Measurements from ENCODE around the gene NFASC. TPM values are rescaled to one million over a fixed set of nuclear protein-coding genes. Genes with fewer than 3 reads are reported as not detected.

Gene NFASC
- total RNA-seq, 1 experiment from 2014 or later: 1.6 TPM

- Histone ChIP-seq H3K9me2 (replicated peaks; ENCODE audit: low read length) (no peaks in the 10 kb centered on the region), H3K79me2 (ENCODE audit: low read length) (no peaks in the 10 kb centered on the region), H4K20me1 (ENCODE audit: low read length) (no peaks in the 10 kb centered on the region), H3K9me3 (ENCODE audit: low read length) (no peaks in the 10 kb centered on the region), H3K4me2 (ENCODE audit: low read length) (no peak overlapping the region), H3K4me3 (ENCODE audit: low read length) (no peak overlapping the region), H2AFZ (ENCODE audit: low read length) (no peak overlapping the region), H3F3A (ENCODE audit: low read length, unreplicated experiment) (no peaks in the 10 kb centered on the region), H3K36me3 (ENCODE audit: low read depth, low read length) (no peaks in the 10 kb centered on the region), H3K27me3 (ENCODE audit: low read length) (peaks cover 75% of the 10 kb centered on the region), H3K27ac (ENCODE audit: low read length) (no peak overlapping the region), H3K4me1 (ENCODE audit: insufficient read depth, low read length) (no peaks in the 10 kb centered on the region), H3K9ac (ENCODE audit: low read length) (no peak overlapping the region)
- TF ChIP-seq EZH2 (IDR thresholded peaks at IDR 0.05; ENCODE audit: low read length, unreplicated experiment): no peak
- TF ChIP-seq, protein P1, sequence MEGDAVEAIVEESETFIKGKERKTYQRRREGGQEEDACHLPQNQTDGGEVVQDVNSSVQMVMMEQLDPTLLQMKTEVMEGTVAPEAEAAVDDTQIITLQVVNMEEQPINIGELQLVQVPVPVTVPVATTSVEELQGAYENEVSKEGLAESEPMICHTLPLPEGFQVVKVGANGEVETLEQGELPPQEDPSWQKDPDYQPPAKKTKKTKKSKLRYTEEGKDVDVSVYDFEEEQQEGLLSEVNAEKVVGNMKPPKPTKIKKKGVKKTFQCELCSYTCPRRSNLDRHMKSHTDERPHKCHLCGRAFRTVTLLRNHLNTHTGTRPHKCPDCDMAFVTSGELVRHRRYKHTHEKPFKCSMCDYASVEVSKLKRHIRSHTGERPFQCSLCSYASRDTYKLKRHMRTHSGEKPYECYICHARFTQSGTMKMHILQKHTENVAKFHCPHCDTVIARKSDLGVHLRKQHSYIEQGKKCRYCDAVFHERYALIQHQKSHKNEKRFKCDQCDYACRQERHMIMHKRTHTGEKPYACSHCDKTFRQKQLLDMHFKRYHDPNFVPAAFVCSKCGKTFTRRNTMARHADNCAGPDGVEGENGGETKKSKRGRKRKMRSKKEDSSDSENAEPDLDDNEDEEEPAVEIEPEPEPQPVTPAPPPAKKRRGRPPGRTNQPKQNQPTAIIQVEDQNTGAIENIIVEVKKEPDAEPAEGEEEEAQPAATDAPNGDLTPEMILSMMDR (conservative IDR thresholded peaks at IDR 0.05; ENCODE audit: low read depth, low read length): no peak
- TF ChIP-seq EZH2phosphoT487 (IDR thresholded peaks at IDR 0.05; ENCODE audit: borderline replicate concordance, low read length): no peak
- DNase-seq (no peak), ATAC-seq (no peak)
- intact Hi-C loops (cut with micrococcal nuclease): no loop called here
- POLR2A ChIA-PET (ENCODE audit: unreplicated experiment): no interaction called here
- no TSS peak for BruUV-seq (replicated peaks)
- CTCF ChIA-PET: no interaction called here
Measured at GRCh38 chr1:204980840-204981405, 110.3 kb downstream of the NFASC start.

- Histone ChIP-seq H3K9ac (ENCODE audit: low read length) (no peak overlapping the region), H3K27ac (ENCODE audit: low read length) (no peak overlapping the region), H3K4me1 (ENCODE audit: insufficient read depth, low read length) (no peaks in the 10 kb centered on the region), H3K9me3 (ENCODE audit: low read length) (no peaks in the 10 kb centered on the region), H3K4me3 (ENCODE audit: low read length) (no peak overlapping the region), H3K36me3 (ENCODE audit: low read depth, low read length) (no peaks in the 10 kb centered on the region), H3K27me3 (ENCODE audit: low read length) (peaks cover 96% of the 10 kb centered on the region), H4K20me1 (ENCODE audit: low read length) (no peaks in the 10 kb centered on the region), H3F3A (ENCODE audit: low read length, unreplicated experiment) (no peaks in the 10 kb centered on the region), H2AFZ (ENCODE audit: low read length) (no peak overlapping the region), H3K79me2 (ENCODE audit: low read length) (no peaks in the 10 kb centered on the region), H3K9me2 (replicated peaks; ENCODE audit: low read length) (no peaks in the 10 kb centered on the region), H3K4me2 (ENCODE audit: low read length) (no peak overlapping the region)
- ATAC-seq (no peak), DNase-seq (no peak)
- intact Hi-C loops (cut with micrococcal nuclease): no loop called here
- BruUV-seq (replicated peaks): no TSS peak
- ChIA-PET CTCF (no interaction called here), POLR2A (ENCODE audit: unreplicated experiment) (no interaction called here)
- TF ChIP-seq EZH2phosphoT487 (IDR thresholded peaks at IDR 0.05; ENCODE audit: borderline replicate concordance, low read length) (no peak), EZH2 (IDR thresholded peaks at IDR 0.05; ENCODE audit: low read length, unreplicated experiment) (no peak)
- TF ChIP-seq, protein P1 (conservative IDR thresholded peaks at IDR 0.05; ENCODE audit: low read depth, low read length): no peak
Measured at GRCh38 chr1:204983136-204983535, 112.5 kb downstream of the NFASC start.

DNA sequence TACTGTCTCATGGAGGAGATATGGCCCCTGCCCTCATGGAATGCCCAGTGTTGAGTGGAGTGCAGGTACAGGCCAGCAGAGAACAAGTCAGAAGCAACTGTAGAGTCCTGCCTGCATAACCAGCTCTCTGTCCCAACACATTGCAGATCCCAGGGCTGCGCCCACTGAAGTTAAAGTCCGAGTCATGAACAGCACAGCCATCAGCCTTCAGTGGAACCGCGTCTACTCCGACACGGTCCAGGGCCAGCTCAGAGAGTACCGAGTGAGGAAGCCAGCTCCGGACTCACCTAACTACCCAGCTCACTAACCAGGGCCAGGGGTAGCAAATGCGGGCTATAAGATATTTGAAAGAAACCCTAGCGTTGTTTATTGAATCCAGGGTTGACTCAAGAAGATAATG is 113.2 kb downstream of the NFASC start:
- ATAC-seq (no peak), DNase-seq (no peak)
- intact Hi-C loops (cut with micrococcal nuclease): no loop called here
- H3K4me1 ChIP-seq (ENCODE audit: insufficient read depth, low read length): no peaks in the 10 kb centered on the region
- no peak overlapping the region for H3K9ac ChIP-seq (ENCODE audit: low read length)
- no peaks in the 10 kb centered on the region for H3K9me2 ChIP-seq (replicated peaks; ENCODE audit: low read length)
- H3F3A ChIP-seq (ENCODE audit: low read length, unreplicated experiment): no peaks in the 10 kb centered on the region
- TF ChIP-seq, protein P1 (conservative IDR thresholded peaks at IDR 0.05; ENCODE audit: low read depth, low read length): no peak
- no peak for TF ChIP-seq EZH2phosphoT487 (IDR thresholded peaks at IDR 0.05; ENCODE audit: borderline replicate concordance, low read length)
- TF ChIP-seq EZH2 (IDR thresholded peaks at IDR 0.05; ENCODE audit: low read length, unreplicated experiment): no peak
- H3K9me3 ChIP-seq (ENCODE audit: low read length): no peaks in the 10 kb centered on the region
- no peak overlapping the region for H3K4me3 ChIP-seq (ENCODE audit: low read length)
- H4K20me1 ChIP-seq (ENCODE audit: low read length): no peaks in the 10 kb centered on the region
- peaks cover 95% of the 10 kb centered on the region for H3K27me3 ChIP-seq (ENCODE audit: low read length)
- ChIA-PET CTCF (no interaction called here), POLR2A (ENCODE audit: unreplicated experiment) (no interaction called here)
- BruUV-seq (replicated peaks): no TSS peak
- H3K4me2 ChIP-seq (ENCODE audit: low read length): no peak overlapping the region
- H3K36me3 ChIP-seq (ENCODE audit: low read depth, low read length): no peaks in the 10 kb centered on the region
- no peak overlapping the region for H2AFZ ChIP-seq (ENCODE audit: low read length)
- no peak overlapping the region for H3K27ac ChIP-seq (ENCODE audit: low read length)
- no peaks in the 10 kb centered on the region for H3K79me2 ChIP-seq (ENCODE audit: low read length)
